Fibroblast of lung (primary cell): ENCODE results near the gene CD48. TPM values are rescaled to one million over a fixed set of nuclear protein-coding genes. Genes with fewer than 3 reads are reported as not detected.

Experiments
- DNase-seq, 2 donors: peaks; one replicate each; pipeline versions ENCODE4 v3.0.0 to v3.0.0-alpha.2; 2010; ENCODE audit warnings: low read depth in 2 of 2
- H2AFZ ChIP-seq: 2 replicates; pipeline ENCODE4 v1.5.1; 2012; ENCODE audit warnings: low read length, control low read depth, inconsistent platforms
- H3K27ac ChIP-seq: 2 replicates; pipeline ENCODE4 v1.5.1; 2011; ENCODE audit warnings: low read length, control low read depth; ENCODE audit not compliant: insufficient read depth
- H3K27me3 ChIP-seq: 2 replicates; pipeline ENCODE4 v1.5.1; 2011; ENCODE audit warnings: mild to moderate bottlenecking, low read length; ENCODE audit not compliant: control insufficient read depth, insufficient read depth
- H3K36me3 ChIP-seq: 2 replicates; pipeline ENCODE4 v1.5.1; 2011; ENCODE audit warnings: low read length; ENCODE audit not compliant: control insufficient read depth, insufficient read depth
- H3K4me1 ChIP-seq: 2 replicates; pipeline ENCODE4 v1.5.1; 2011; ENCODE audit warnings: low read length; ENCODE audit not compliant: control insufficient read depth, insufficient read depth; ENCODE audit errors: extremely low read depth
- H3K4me2 ChIP-seq: 2 replicates; pipeline ENCODE4 v1.5.1; 2011; ENCODE audit warnings: low read length, control low read depth; ENCODE audit not compliant: insufficient read depth; ENCODE audit errors: extremely low read depth
- H3K4me3 ChIP-seq, 4 experiments: fragments of 200-600 bp in 1 of 4; sonication (generic) in 1 of 4; replicated peaks in 1 of 4; 2 replicates each; pipeline ENCODE4 v1.5.1; 2011 to 2016; ENCODE audit warnings: low read length in 4 of 4, low read depth in 3 of 4, mild to moderate bottlenecking in 3 of 4, control low read depth in 2 of 4, inconsistent platforms in 1 of 4, mixed read lengths in 1 of 4; ENCODE audit not compliant: insufficient read depth in 1 of 4; ENCODE audit errors: control extremely low read depth in 1 of 4
- H3K79me2 ChIP-seq: 2 replicates; pipeline ENCODE4 v1.5.1; 2012; ENCODE audit warnings: mild to moderate bottlenecking, low read length, inconsistent platforms; ENCODE audit not compliant: control insufficient read depth, insufficient read depth
- H3K9ac ChIP-seq: 2 replicates; pipeline ENCODE4 v1.5.1; 2011; ENCODE audit warnings: mild to moderate bottlenecking, low read length, control low read depth; ENCODE audit not compliant: insufficient read depth
- H3K9me3 ChIP-seq: 2 replicates; pipeline ENCODE4 v1.5.1; 2012; ENCODE audit warnings: low read depth, low read length; ENCODE audit not compliant: control insufficient read depth, insufficient read depth
- H4K20me1 ChIP-seq: 2 replicates; pipeline ENCODE4 v1.5.1; 2011; ENCODE audit warnings: low read length; ENCODE audit not compliant: control insufficient read depth, insufficient read depth; ENCODE audit errors: extremely low read depth
- EZH2 ChIP-seq: IDR thresholded peaks from 2 replicates; pipeline ENCODE4 v1.5.1; 2012; ENCODE audit warnings: low read length, control low read depth, mild to moderate bottlenecking; ENCODE audit errors: missing control alignments
- polyA plus RNA-seq, 2 donors: library from polyadenylated mRNA; depleted of rRNA in 1 of 2; stranded (reverse) in 1 of 2; unstranded in 1 of 2; fragments of >200 nt; gene quantifications; 2 replicates each; pipeline ENCODE4 v1.2.1, GENCODE V29; 2011 to 2012; ENCODE audit warnings: missing spikeins in 1 of 2
- total RNA-seq: library from RNA; depleted of rRNA; stranded (reverse); fragments of >200 nt; gene quantifications from 2 replicates; pipeline ENCODE4 v1.2.1, GENCODE V29; 2014
- TF ChIP-seq, protein P1 (sequence below), 2 donors: IDR thresholded peaks in 1 of 2; conservative IDR thresholded peaks in 1 of 2; 1 replicate in 1 of 2; 2 replicates in 1 of 2; pipeline ENCODE4 v1.5.1; 2011 to 2012; ENCODE audit warnings: low read length in 2 of 2, control low read depth in 1 of 2, inconsistent platforms in 1 of 2, low read depth in 1 of 2, mild to moderate bottlenecking in 1 of 2

CD48 gene
- total and polyA plus RNA-seq, 2 donors (not counting 1 experiment from before 2014, with no cell fraction given), result not detected

DNA sequence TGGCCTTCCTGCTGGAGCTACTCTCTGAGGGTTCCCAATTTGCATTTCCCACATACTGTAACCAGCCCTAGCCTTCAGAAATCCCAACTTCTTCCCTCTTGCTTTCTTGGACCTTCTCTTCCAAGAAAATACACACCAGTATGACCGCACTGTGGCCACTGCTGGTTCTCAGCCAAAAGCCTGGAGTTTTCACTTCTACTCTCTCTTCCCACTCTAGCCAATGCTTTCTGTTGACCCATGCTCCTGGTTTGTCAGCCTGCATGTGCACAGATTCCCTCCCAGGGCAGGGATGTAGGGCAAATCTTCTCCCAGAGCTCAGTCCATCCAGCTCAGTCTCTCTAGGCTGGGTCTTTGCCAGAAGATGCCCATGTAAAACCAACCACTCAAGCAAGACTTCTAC lies 65.4 kb downstream of the CD48 start:
- H4K20me1 ChIP-seq, result no peaks in the 10 kb centered on the region
- no peaks in the 10 kb centered on the region for H3K36me3 ChIP-seq
- H3K4me1 ChIP-seq, result no peaks in the 10 kb centered on the region
- H3K4me2 ChIP-seq, result no peak overlapping the region
- no peak overlapping the region for H3K27ac ChIP-seq
- TF ChIP-seq, protein P1, sequence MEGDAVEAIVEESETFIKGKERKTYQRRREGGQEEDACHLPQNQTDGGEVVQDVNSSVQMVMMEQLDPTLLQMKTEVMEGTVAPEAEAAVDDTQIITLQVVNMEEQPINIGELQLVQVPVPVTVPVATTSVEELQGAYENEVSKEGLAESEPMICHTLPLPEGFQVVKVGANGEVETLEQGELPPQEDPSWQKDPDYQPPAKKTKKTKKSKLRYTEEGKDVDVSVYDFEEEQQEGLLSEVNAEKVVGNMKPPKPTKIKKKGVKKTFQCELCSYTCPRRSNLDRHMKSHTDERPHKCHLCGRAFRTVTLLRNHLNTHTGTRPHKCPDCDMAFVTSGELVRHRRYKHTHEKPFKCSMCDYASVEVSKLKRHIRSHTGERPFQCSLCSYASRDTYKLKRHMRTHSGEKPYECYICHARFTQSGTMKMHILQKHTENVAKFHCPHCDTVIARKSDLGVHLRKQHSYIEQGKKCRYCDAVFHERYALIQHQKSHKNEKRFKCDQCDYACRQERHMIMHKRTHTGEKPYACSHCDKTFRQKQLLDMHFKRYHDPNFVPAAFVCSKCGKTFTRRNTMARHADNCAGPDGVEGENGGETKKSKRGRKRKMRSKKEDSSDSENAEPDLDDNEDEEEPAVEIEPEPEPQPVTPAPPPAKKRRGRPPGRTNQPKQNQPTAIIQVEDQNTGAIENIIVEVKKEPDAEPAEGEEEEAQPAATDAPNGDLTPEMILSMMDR (conservative IDR thresholded peaks at IDR 0.05 in 1 of 2, IDR thresholded peaks at IDR 0.05 in 1 of 2; ENCODE audit: low read depth in 1 of 2, low read length in 2 of 2), result no peak
- TF ChIP-seq EZH2, result no peak
- no peaks in the 10 kb centered on the region for H3K9me3 ChIP-seq
- H3K9ac ChIP-seq, result no peak overlapping the region
- H3K79me2 ChIP-seq, result no peaks in the 10 kb centered on the region
- H3K27me3 ChIP-seq, result no peaks in the 10 kb centered on the region
- H2AFZ ChIP-seq, result no peak overlapping the region
- DNase-seq, result no peak
- no peak overlapping the region for H3K4me3 ChIP-seq

DNA sequence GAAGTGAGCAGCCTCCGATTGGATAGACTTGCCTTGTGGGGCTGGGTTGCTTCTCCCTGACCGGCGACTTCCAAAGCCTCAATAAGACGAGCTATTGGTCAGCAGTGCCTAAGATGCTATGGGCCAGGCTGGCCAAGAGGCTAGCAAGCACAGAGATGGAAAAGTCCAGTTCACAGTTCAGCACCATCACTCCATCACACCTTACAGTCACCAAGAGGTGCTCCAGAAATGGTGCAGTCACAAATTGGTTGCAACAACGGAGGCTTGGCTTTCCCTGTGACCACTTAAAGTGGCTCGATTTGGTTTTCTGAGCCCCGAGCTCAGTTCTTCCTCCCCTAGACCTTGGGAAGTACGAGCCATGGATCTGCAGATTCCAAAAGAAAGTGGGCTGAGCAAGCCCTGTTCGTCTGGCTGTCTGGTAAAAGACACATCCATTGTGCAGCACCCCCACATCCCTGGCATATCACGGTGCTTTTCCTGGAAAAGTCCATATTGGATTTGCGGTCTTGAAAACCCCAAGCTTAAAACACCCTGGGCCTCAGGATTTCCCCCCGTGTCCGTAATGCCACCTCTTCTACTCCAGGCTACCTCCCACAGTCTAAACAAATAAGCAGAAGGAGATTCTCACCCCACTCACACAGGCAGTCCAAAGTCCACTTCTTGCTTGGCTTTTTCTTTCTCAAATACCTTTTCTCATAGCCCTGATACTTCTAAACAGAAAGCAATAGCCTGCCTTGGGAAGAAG lies 66.1 kb downstream of the CD48 start:
- H3K27me3 ChIP-seq, result no peaks in the 10 kb centered on the region
- no peaks in the 10 kb centered on the region for H3K9me3 ChIP-seq
- TF ChIP-seq, protein P1 (conservative IDR thresholded peaks at IDR 0.05 in 1 of 2, IDR thresholded peaks at IDR 0.05 in 1 of 2; ENCODE audit: low read depth in 1 of 2, low read length in 2 of 2), result no peak
- no peak for TF ChIP-seq EZH2
- H3K4me1 ChIP-seq, result no peaks in the 10 kb centered on the region
- DNase-seq, result no peak
- no peak overlapping the region for H3K9ac ChIP-seq
- H3K79me2 ChIP-seq, result no peaks in the 10 kb centered on the region
- H4K20me1 ChIP-seq, result no peaks in the 10 kb centered on the region
- no peak overlapping the region for H3K4me2 ChIP-seq
- no peak overlapping the region for H2AFZ ChIP-seq
- H3K27ac ChIP-seq, result no peak overlapping the region
- no peaks in the 10 kb centered on the region for H3K36me3 ChIP-seq
- no peak overlapping the region for H3K4me3 ChIP-seq

DNA sequence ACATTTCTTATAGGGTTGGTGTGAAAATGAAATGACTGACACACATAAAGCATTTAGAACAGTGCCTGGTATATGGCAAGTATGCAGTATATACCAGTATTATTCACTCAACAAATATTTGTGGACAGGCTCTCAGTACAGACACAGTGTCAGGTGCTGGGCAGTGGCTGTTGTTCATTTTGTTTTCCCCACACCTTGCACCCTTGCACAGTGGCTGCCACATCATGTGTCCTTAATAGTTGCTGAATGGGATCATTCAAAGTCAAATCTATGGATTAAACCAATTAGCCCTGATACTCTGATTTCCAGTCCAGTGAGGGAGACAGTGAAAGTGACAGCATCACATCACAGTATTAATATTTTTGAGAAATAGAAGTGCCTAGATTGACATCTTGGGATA lies 67.2 kb downstream of the CD48 start:
- Histone ChIP-seq H4K20me1 (no peaks in the 10 kb centered on the region), H3K4me1 (no peaks in the 10 kb centered on the region), H3K9me3 (no peaks in the 10 kb centered on the region), H3K27me3 (no peaks in the 10 kb centered on the region), H3K79me2 (no peaks in the 10 kb centered on the region), H2AFZ (no peak overlapping the region), H3K27ac (no peak overlapping the region), H3K4me3 (no peak overlapping the region), H3K4me2 (no peak overlapping the region), H3K36me3 (no peaks in the 10 kb centered on the region), H3K9ac (no peak overlapping the region)
- TF ChIP-seq, protein P1 (conservative IDR thresholded peaks at IDR 0.05 in 1 of 2, IDR thresholded peaks at IDR 0.05 in 1 of 2; ENCODE audit: low read depth in 1 of 2, low read length in 2 of 2), result no peak
- no peak for TF ChIP-seq EZH2
- no peak for DNase-seq
